ENCODE results near the gene HMOX2. TPM values are rescaled to one million over a fixed set of nuclear protein-coding genes. Genes with fewer than 3 reads are reported as not detected.

HMOX2 gene
- total and polyA plus RNA-seq, 2 of the 13 experiments (the other 11 are each of a cell fraction or from before 2014, with no cell fraction given) = 60.3 to 70.4 TPM

GRCh38 chr16:4511441-4512082 is 35.4 kb downstream of the HMOX2 start (continued):
- TF ChIP-seq THRA (CRISPR knock-in tag; IDR thresholded peaks at IDR 0.05; ENCODE audit: borderline replicate concordance) = no peak
- no peak for TF ChIP-seq FOSL1 (CRISPR knock-in tag; IDR thresholded peaks at IDR 0.05; ENCODE audit: borderline replicate concordance)
- TF ChIP-seq NR2F6 (IDR thresholded peaks at IDR 0.05) = no peak
- TF ChIP-seq NR2F6 (CRISPR knock-in tag; IDR thresholded peaks at IDR 0.05) = 0 out of 2 replicates have a peak, but pooled peaks have one; percentile 22
- 0 out of 2 replicates have a peak, but pooled peaks have one; percentile 11 for TF ChIP-seq SAP130 (CRISPR knock-in tag; IDR thresholded peaks at IDR 0.05; ENCODE audit: low read depth)
- peak; percentile 76 for TF ChIP-seq CTCF (CRISPR knock-in tag; IDR thresholded peaks at IDR 0.05)
- TF ChIP-seq, protein P1, sequence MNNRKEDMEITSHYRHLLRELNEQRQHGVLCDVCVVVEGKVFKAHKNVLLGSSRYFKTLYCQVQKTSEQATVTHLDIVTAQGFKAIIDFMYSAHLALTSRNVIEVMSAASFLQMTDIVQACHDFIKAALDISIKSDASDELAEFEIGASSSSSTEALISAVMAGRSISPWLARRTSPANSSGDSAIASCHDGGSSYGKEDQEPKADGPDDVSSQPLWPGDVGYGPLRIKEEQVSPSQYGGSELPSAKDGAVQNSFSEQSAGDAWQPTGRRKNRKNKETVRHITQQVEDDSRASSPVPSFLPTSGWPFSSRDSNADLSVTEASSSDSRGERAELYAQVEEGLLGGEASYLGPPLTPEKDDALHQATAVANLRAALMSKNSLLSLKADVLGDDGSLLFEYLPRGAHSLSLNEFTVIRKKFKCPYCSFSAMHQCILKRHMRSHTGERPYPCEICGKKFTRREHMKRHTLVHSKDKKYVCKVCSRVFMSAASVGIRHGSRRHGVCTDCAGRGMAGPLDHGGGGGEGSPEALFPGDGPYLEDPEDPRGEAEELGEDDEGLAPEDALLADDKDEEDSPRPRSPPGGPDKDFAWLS (CRISPR knock-in tag; IDR thresholded peaks at IDR 0.05; ENCODE audit: borderline replicate concordance) = no peak
- TF ChIP-seq ZSCAN12 (CRISPR knock-in tag; IDR thresholded peaks at IDR 0.05) = no peak
- TF ChIP-seq ZNF350 (CRISPR knock-in tag; IDR thresholded peaks at IDR 0.05; ENCODE audit: borderline replicate concordance, low read depth) = no peak
- TF ChIP-seq RAD21 (CRISPR knock-in tag; IDR thresholded peaks at IDR 0.05) = peak; percentile 66
- TF ChIP-seq STAG1 (CRISPR knock-in tag; IDR thresholded peaks at IDR 0.05) = peak; percentile 71
- no peak for TF ChIP-seq ZNF816 (CRISPR knock-in tag; IDR thresholded peaks at IDR 0.05; ENCODE audit: borderline replicate concordance)
- no peak for TF ChIP-seq NR2F2 (IDR thresholded peaks at IDR 0.05; ENCODE audit: borderline replicate concordance, low read depth)
- no peak for TF ChIP-seq ZNF652 (CRISPR knock-in tag; IDR thresholded peaks at IDR 0.05; ENCODE audit: borderline replicate concordance, low read depth)
- TF ChIP-seq, protein P2, sequence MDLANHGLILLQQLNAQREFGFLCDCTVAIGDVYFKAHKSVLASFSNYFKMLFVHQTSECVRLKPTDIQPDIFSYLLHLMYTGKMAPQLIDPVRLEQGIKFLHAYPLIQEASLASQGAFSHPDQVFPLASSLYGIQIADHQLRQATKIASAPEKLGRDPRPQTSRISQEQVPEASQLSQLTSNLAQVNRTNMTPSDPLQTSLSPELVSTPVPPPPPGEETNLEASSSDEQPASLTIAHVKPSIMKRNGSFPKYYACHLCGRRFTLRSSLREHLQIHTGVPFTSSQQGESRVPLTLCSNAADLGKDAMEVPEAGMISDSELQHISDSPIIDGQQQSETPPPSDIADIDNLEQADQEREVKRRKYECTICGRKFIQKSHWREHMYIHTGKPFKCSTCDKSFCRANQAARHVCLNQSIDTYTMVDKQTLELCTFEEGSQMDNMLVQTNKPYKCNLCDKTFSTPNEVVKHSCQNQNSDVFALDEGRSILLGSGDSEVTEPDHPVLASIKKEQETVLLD (CRISPR knock-in tag; IDR thresholded peaks at IDR 0.05; ENCODE audit: low read depth) = no peak
- TF ChIP-seq ZNF672 (CRISPR knock-in tag; IDR thresholded peaks at IDR 0.05) = no peak
- no peak for TF ChIP-seq ZNF20 (CRISPR knock-in tag; IDR thresholded peaks at IDR 0.05)
- peak; percentile 29; the same call in 1 of the 2 replicates for TF ChIP-seq ZNF687 (CRISPR knock-in tag; IDR thresholded peaks at IDR 0.05)
- TF ChIP-seq ELF4 (CRISPR knock-in tag; IDR thresholded peaks at IDR 0.05; ENCODE audit: borderline replicate concordance) = no peak
- TF ChIP-seq ZNF263 (CRISPR knock-in tag; IDR thresholded peaks at IDR 0.05) = no peak
